ENCODE data around the gene HELB. TPM values are rescaled to one million over a fixed set of nuclear protein-coding genes. Genes with fewer than 3 reads are reported as not detected.

HELB gene
- total RNA-seq, 1 donor from 2014 or later: 2.6 TPM

- no peak overlapping the region for H3K4me3 ChIP-seq (ENCODE audit: low read depth, low read length)
- H3K27me3 ChIP-seq (ENCODE audit: control insufficient read depth, insufficient read depth, low read length): no peaks in the 10 kb centered on the region
- no peak for FAIRE-seq
- no peak for TF ChIP-seq CTCF (IDR thresholded peaks at IDR 0.05; ENCODE audit: insufficient read depth, low read length, severe bottlenecking)
- no peak for DNase-seq (ENCODE audit: low read depth)
- no peaks in the 10 kb centered on the region for H3K36me3 ChIP-seq (ENCODE audit: control insufficient read depth, insufficient read depth, low read length)
Measured at GRCh38 chr12:66380769-66381535, 78.7 kb downstream of the HELB start.

- no peak for TF ChIP-seq CTCF (IDR thresholded peaks at IDR 0.05; ENCODE audit: insufficient read depth, low read length, severe bottlenecking)
- FAIRE-seq: peak; percentile 66
- H3K4me3 ChIP-seq (ENCODE audit: low read depth, low read length): no peak overlapping the region
- no peak for DNase-seq (ENCODE audit: low read depth)
- H3K36me3 ChIP-seq (ENCODE audit: control insufficient read depth, insufficient read depth, low read length): no peaks in the 10 kb centered on the region
- H3K27me3 ChIP-seq (ENCODE audit: control insufficient read depth, insufficient read depth, low read length): no peaks in the 10 kb centered on the region
Measured at GRCh38 chr12:66387117-66387516, 84.8 kb downstream of the HELB start.

Other genes with a start within 250 kb of the HELB start
- gene LLPH, start 171.7 kb upstream of the HELB start, total RNA-seq: 6.1 and 6.5 TPM in 2 replicates
- 29.4 and 29.5 TPM in 2 replicates for gene TMBIM4, start 132.5 kb upstream of the HELB start, total RNA-seq
- gene IRAK3, start 113.3 kb upstream of the HELB start, total RNA-seq: 1.0 and 1.6 TPM in 2 replicates